G401 (cell line): Measurements from ENCODE around the gene TAF1B. TPM values are rescaled to one million over a fixed set of nuclear protein-coding genes. Genes with fewer than 3 reads are reported as not detected.
"Not testable (repeated sequence)": the region's sequence is repeated elsewhere in the genome, so short reads cannot be mapped to it uniquely, and the experiment has no call there.

Experiments used
- DNase-seq: peaks from one replicate; pipeline ENCODE4 v3.0.0-alpha.2; 2015; ENCODE audit warnings: low spot score
- in situ Hi-C: cut with HindIII; loops from 2 replicates; pipeline ENCODE4 v1.10.0; 2016; ENCODE audit warnings: low sequenced_read_pairs, mixed read lengths
- total RNA-seq: library from RNA; depleted of rRNA; stranded (reverse); fragments of >200 nt; shearing (Covaris generic); gene quantifications from 2 replicates; pipeline ENCODE4 v1.2.3, GENCODE V29; 2014

Gene TAF1B
- total RNA-seq, 1 experiment from 2014 or later, result 70.7 TPM

DNA sequence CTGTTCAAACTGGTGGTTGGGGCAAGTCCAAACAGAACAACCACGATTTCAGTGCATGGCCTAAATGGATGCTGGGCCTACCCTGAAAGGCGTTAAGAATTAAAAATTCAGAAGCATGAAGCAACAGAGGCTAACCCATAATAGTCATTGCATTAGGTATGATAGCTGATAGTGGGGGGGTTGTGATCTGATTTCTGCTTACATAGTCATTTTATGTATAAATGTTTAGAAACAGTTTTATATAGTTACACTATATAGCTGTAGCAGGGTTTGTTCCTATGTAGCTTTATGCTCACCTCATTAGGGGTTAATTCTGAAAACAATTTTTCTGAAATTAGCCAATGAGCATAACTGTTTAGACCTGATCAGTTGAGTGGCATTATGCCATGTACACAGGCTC lies 9.6 kb downstream of the TAF1B start:
- in situ Hi-C loops, result no loop called here
- no peak for DNase-seq

GRCh38 chr2:9857814-9858729 lies 14.8 kb downstream of the TAF1B start:
- in situ Hi-C loops, result no loop called here
- DNase-seq, result no peak

DNA sequence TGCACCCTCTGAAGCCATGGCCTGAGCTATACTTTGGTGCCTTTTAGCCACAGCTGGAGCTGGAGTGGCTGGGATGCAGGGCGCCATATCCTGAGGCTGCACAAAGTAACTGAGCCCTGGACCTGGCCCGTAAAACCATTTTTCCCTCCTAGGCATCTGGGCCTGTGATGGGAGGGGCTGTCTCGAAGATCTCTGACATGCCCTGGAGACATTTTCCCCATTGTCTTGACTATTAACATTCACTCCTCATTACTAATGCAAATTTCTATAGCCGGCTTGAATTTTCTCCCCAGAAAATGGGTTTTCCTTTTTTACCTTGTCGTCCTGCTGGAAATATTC lies 15.4 kb downstream of the TAF1B start:
- DNase-seq, result no peak
- in situ Hi-C loops, result no loop called here

- DNase-seq, in situ Hi-C loops: not testable (repeated sequence)
These were observed 17.8 kb downstream of the TAF1B start for GRCh38 chr2:9860922-9861580.

- in situ Hi-C loops, result no loop called here
- peak; percentile 53 for DNase-seq
These were observed 24.6 kb downstream of the TAF1B start for GRCh38 chr2:9867881-9868280.

GRCh38 chr2:9873337-9873736 lies 30.1 kb downstream of the TAF1B start:
- in situ Hi-C loops, result no loop called here
- DNase-seq, result no peak

GRCh38 chr2:9877026-9877425 lies 33.8 kb downstream of the TAF1B start:
- in situ Hi-C loops, result no loop called here
- DNase-seq, result no peak

GRCh38 chr2:9877726-9878125 lies 34.5 kb downstream of the TAF1B start:
- in situ Hi-C loops, result no loop called here
- DNase-seq, result no peak

DNA sequence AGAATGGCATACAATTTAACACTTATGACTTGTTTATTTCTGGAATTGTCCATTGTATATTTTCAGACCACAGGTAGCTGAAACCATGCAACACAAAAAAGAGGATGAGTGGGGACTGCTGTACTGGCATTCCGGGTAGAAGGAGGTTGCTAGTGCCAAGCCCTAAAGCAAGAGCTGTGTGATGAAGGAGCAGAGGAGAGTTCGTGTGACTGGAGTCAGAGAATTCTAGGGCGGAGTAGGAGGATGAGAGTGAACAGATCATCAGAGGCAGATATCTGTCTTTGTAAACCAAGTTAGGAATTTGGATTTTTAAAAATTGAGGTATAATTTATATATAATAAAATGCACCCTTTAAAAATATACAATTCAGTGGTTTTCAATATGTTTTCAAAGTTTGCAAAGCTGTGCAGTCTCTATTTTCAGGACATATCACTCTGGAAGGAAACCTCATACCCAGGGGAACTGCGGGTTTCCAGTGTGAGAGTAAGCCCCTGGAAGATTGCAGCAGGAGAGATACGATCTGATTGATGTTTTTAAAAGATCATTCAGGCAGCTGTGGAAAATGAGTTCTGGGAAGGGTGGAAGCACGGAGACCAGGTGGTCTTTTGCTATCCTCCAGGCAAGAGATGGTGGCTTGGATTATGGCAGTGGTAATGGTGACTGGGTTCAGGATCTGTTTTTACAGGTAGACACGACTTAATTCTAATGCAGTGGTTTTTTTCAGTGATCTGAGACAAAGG lies 36.4 kb downstream of the TAF1B start:
- DNase-seq, result no peak
- in situ Hi-C loops, result no loop called here

- peak; percentile 66 for DNase-seq
- in situ Hi-C loops, result no loop called here
These were observed 40.6 kb downstream of the TAF1B start for GRCh38 chr2:9883897-9884296.

GRCh38 chr2:9884436-9884835 lies 41.2 kb downstream of the TAF1B start:
- in situ Hi-C loops, result no loop called here
- DNase-seq, result no peak

GRCh38 chr2:9885036-9885684 lies 41.9 kb downstream of the TAF1B start:
- in situ Hi-C loops, result no loop called here
- no peak for DNase-seq

- no peak for DNase-seq
These were observed 44.2 kb downstream of the TAF1B start for GRCh38 chr2:9887513-9887912.

GRCh38 chr2:9889812-9890261 lies 46.6 kb downstream of the TAF1B start:
- in situ Hi-C loops, result no loop called here
- no peak for DNase-seq

More at GRCh38 chr2:9887513-9887912, 44.2 kb downstream of the TAF1B start:
- in situ Hi-C loops, result no loop called here

- no peak for DNase-seq
- in situ Hi-C loops, result no loop called here
These were observed 49.0 kb downstream of the TAF1B start for GRCh38 chr2:9892236-9892635.

DNA sequence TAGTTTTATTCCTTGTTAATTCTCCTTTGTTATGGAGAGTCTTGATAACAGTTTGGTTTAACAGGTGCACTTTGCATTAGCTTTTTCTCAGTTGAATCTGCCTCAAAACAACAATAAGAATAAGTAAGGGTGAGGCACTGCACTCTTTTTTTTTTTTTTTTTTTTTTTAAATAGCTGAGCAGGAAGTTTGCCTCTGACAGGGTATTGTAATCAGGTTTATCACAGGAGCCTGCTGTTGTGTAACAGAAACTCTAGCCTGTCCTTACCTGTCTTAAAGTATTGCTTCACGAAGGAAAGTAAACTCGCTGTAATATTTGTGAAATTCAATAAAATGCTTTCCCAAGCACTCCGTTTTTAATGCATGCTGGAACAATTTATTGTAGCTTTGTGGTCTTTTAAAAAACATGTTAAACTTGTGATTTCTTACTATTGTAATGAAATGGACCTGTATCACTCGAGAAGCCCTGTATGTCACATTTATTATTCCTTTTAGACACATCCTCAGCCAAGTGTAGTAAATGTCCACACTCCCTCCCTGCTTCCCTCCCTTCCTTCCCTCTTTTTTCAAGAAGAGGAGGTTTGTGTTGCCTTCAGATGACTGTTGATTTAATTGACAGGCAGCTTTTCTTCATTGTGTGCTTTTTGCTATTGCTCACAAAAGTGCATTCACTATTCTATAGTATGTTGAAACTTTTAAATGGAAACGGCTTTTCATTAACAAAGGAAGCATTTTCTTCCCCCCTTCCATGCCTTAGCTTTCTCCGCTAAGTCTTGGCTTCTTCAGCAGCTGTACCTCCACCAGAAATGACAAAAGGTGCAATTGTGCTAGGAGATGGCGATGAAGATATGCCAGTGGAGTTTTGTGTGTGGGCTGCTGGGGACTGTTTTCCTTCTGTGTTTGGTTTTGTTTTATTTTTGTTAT lies 52.7 kb downstream of the TAF1B start:
- no peak for DNase-seq
- in situ Hi-C loops, result no loop called here

DNA sequence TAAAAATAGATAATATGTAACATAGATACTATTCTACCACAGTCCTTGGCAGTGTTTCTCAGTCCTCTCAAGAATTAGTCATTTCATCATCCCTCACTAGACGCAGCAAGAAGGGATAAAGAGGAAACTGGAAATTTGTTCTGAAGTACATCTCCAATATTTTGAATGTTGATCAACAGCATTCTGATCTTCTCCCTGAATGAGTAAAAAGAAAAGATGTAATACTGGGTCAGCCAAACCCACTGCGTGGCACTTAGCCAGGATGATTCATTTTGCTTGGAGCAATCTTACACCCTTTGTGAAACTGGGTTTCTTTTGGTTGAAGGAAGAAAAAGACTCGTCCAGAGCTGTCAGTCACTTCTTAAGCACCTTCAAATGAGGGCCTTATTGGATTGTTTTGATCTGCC lies 54.1 kb downstream of the TAF1B start:
- peak; percentile 15 for DNase-seq

GRCh38 chr2:9897846-9898245 lies 54.6 kb downstream of the TAF1B start:
- in situ Hi-C loops, result no loop called here
- DNase-seq, result no peak

More for the DNA sequence above, 54.1 kb downstream of the TAF1B start:
- in situ Hi-C loops, result no loop called here
